Astrocyte of the cerebellum (primary cell): ENCODE results near the gene TRAF2.
A peak's percentile ranks its signal among the peaks of the same experiment; 100 is the strongest.

Source experiments
- DNase-seq: peaks from one replicate; pipeline ENCODE4 v3.0.0-alpha.2; 2011; ENCODE audit warnings: low read depth
- H3K4me3 ChIP-seq: 2 replicates; pipeline ENCODE4 v1.5.1; 2011; ENCODE audit warnings: mild to moderate bottlenecking, low read depth, low read length, moderate library complexity
- CTCF ChIP-seq: IDR thresholded peaks from 2 replicates; pipeline ENCODE4 v1.5.1; 2012; ENCODE audit warnings: low read length, low read depth, moderate library complexity, mild to moderate bottlenecking; ENCODE audit errors: missing control alignments
- in situ Hi-C: cut with HindIII; loops from 2 replicates; pipeline ENCODE4 v1.10.0; 2017; ENCODE audit warnings: low sequenced_read_pairs

The TRAF2 gene

DNA sequence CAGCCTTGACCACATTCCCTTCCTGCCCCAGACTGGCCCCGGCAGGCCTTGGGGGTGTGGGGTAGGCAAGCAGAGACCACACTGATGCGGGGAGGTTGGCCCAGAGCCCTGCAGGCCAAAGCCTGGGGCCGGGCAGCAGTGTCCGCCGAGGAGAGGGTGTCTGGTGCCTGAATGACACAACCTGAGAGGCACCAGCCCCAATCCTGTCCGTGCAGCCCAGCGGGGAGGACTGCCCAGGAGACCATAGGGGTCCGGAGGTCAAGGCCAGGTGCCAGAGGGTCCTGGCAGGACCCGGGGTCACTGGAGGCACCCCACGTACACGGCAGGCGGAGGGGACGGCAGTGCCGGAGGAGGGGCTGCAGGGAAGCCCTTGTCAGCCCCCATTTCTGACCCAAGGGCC is 85.4 kb downstream of the TRAF2 start:
- in situ Hi-C loops, result no loop called here
- no peak overlapping the region for H3K4me3 ChIP-seq

GRCh38 chr9:136972335-136972734 is 86.0 kb downstream of the TRAF2 start:
- TF ChIP-seq CTCF, result no peak
- no peak overlapping the region for H3K4me3 ChIP-seq
- in situ Hi-C loops, result no loop called here
- no peak for DNase-seq

More for the DNA sequence above, 85.4 kb downstream of the TRAF2 start:
- DNase-seq, result no peak
- TF ChIP-seq CTCF, result no peak

DNA sequence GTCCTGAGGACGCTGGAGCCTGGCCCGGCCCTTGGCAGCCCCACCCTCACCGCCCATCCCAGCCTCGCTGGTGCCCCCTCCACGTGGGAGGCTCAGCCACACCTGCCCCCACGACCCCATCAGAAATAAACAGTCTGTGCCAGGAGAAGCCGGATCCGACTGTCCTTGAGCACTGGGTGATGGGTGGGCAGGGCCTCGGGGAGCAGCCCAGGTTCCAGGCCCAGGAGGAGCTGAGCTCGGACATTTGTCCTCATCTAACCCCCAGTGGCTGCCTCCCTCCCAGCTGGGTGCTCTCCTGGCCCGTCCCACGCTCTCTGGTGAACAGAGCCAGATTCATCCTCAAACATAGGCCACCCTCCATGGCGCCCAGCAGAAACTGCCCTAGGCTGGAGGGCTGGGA is 86.4 kb downstream of the TRAF2 start:
- DNase-seq, result no peak
- H3K4me3 ChIP-seq, result no peak overlapping the region
- no peak for TF ChIP-seq CTCF
- in situ Hi-C loops, result no loop called here

DNA sequence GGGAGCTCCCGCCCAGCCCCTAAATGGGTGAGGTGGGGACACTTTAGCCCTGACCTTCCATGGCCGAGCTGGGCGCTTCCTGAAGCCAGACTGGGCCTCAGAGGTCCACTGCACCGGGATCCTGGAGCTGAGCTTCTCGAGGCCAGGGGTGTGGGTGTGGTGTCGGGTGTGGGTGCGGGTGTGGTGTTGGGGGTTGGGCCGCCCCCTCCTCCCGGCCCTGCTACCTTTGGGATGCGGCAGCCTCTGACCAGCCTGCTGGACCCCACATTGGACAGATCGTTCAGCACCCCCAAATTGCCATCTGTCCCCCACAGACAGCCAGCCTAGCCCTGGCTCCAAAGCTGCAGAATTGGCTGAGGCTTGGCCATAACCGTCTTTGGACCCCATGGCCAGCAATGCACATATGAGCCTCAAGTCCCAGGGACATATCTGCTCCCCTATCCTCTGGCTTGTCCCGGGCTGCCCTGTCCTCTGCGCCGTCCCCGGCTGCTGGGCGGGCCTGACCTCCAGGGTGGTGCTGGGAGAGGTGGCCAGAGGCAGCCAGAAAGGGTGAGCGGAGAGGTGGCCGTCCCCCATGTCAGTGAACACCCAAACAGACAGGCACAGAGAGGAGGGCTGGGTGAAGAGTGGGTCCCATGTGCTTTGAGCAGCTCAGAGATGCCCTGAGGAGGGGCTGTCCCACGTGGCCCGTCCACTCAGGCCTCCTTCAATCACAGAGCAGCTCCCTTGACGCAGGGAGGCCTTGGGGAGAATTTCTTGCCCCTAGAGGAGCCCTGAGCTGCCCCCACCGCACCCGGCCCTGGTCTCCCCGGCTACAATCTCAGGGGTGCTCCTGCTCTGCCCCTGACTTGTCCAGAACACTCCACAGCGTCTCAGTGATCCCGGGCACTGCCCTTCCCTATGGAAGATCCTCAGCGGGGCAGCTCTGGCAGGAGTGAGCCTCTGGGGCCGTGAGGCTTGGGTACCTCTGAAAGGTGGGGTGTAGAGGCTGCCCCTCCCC is 87.6 kb downstream of the TRAF2 start:
- no peak overlapping the region for H3K4me3 ChIP-seq
- TF ChIP-seq CTCF, result no peak
- DNase-seq, result no peak
- in situ Hi-C loops, result no loop called here

DNA sequence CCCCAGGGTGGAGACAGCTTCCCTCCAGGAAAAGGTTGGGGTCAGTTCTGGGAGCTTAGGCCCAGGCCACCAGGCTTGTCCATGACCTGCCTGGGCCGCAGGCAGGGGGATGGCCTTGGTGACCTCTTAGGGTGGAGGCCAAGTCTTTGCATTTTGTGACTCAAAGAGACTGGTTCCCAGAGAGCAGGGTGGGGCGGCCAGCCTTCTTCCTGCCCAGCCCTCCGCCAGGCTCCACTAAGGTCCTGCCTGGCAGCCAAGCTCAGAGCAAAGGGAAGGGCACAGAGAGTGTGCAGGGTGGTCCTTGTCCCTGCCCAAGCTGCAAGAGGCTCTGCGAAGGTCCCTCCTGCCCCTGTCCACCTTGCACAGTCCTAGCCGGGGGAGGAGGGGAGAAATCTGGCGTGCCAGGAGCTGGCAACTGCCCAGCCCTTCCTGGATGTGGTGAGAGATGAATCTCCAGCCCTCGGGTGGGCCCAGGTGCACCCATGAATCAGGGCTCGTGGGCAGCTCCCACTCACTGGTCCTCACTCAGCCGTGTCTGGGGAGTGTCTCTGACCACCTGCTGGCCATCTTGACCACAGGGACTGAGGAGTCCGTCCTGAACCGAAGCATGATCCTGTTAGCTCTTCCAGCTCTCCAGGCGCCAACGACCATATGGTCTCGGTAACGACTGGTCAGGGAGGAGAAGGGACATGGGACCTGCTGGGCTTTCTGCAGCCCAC is 88.7 kb downstream of the TRAF2 start:
- no peak for TF ChIP-seq CTCF
- no peak overlapping the region for H3K4me3 ChIP-seq
- DNase-seq, result no peak
- in situ Hi-C loops, result no loop called here

GRCh38 chr9:136975644-136976043 is 89.3 kb downstream of the TRAF2 start:
- in situ Hi-C loops, result no loop called here
- H3K4me3 ChIP-seq, result no peak overlapping the region
- peak; percentile 15 for DNase-seq
- peak; percentile 39 for TF ChIP-seq CTCF
